ENCODE data around the gene RNF19B. TPM values are rescaled to one million over a fixed set of nuclear protein-coding genes. Genes with fewer than 3 reads are reported as not detected.

Gene RNF19B
- total RNA-seq, 1 donor from 2014 or later: 34.3 TPM

- ATAC-seq: no peak
- Histone ChIP-seq H3K36me3 (no peaks in the 10 kb centered on the region), H3K27ac (no peak overlapping the region), H3K27me3 (no peaks in the 10 kb centered on the region), H3K4me1 (peaks cover 43% of the 10 kb centered on the region), H3K4me3 (no peak overlapping the region), H3K9me3 (no peaks in the 10 kb centered on the region)
- no peak for DNase-seq
- intact Hi-C loops (cut with DNase I): no loop called here
- no peak for TF ChIP-seq CTCF (IDR thresholded peaks at IDR 0.05)
Measured at GRCh38 chr1:32990887-32991286, 26.3 kb upstream of the RNF19B start.

- peak; percentile 84 for DNase-seq
- no peaks in the 10 kb centered on the region for H3K27me3 ChIP-seq
- no peaks in the 10 kb centered on the region for H3K9me3 ChIP-seq
- ATAC-seq: peak; percentile 64
- peaks cover 49% of the 10 kb centered on the region for H3K4me1 ChIP-seq
- no peak for TF ChIP-seq CTCF (IDR thresholded peaks at IDR 0.05)
- H3K27ac ChIP-seq: peak overlapping the region; percentile 61
- no peak overlapping the region for H3K4me3 ChIP-seq
- no peaks in the 10 kb centered on the region for H3K36me3 ChIP-seq
- intact Hi-C loops (cut with DNase I): no loop called here
Measured at GRCh38 chr1:32989160-32990050, 24.8 kb upstream of the RNF19B start.

- intact Hi-C loops (cut with DNase I): no loop called here
- no peak for TF ChIP-seq CTCF (IDR thresholded peaks at IDR 0.05)
- Histone ChIP-seq H3K4me3 (no peak overlapping the region), H3K9me3 (no peaks in the 10 kb centered on the region), H3K27me3 (no peaks in the 10 kb centered on the region), H3K36me3 (no peaks in the 10 kb centered on the region), H3K4me1 (peaks cover 54% of the 10 kb centered on the region), H3K27ac (peak overlapping the region; percentile 61)
- DNase-seq: peak; percentile 74
- peak; percentile 5 for ATAC-seq
Measured at GRCh38 chr1:32988665-32989064, 24.1 kb upstream of the RNF19B start.

GRCh38 chr1:32985226-32985625, 20.6 kb upstream of the RNF19B start:
- Histone ChIP-seq H3K27me3 (no peaks in the 10 kb centered on the region), H3K4me3 (no peak overlapping the region), H3K9me3 (no peaks in the 10 kb centered on the region), H3K36me3 (no peaks in the 10 kb centered on the region), H3K4me1 (peaks cover 57% of the 10 kb centered on the region), H3K27ac (no peak overlapping the region)
- ATAC-seq (no peak), DNase-seq (no peak)
- no peak for TF ChIP-seq CTCF (IDR thresholded peaks at IDR 0.05)
- intact Hi-C loops (cut with DNase I): no loop called here

- no peaks in the 10 kb centered on the region for H3K36me3 ChIP-seq
- no peaks in the 10 kb centered on the region for H3K27me3 ChIP-seq
- no peak for DNase-seq
- peak overlapping the region; percentile 68 for H3K27ac ChIP-seq
- no peak overlapping the region for H3K4me3 ChIP-seq
- ATAC-seq: no peak
- H3K9me3 ChIP-seq: no peaks in the 10 kb centered on the region
- intact Hi-C loops (cut with DNase I): no loop called here
- no peak for TF ChIP-seq CTCF (IDR thresholded peaks at IDR 0.05)
- H3K4me1 ChIP-seq: peaks cover 56% of the 10 kb centered on the region
Measured at GRCh38 chr1:32984455-32985171, 20.0 kb upstream of the RNF19B start.

All from upper lobe of right lung (tissue), 1 donor.